NCI-H1694 (cell line): ENCODE results near the gene SLC40A1.

Experiments
- DNase-seq: peaks from one replicate; lab custom pipeline; 2025; lab: John Stamatoyannopoulos, UW

Gene SLC40A1

DNA sequence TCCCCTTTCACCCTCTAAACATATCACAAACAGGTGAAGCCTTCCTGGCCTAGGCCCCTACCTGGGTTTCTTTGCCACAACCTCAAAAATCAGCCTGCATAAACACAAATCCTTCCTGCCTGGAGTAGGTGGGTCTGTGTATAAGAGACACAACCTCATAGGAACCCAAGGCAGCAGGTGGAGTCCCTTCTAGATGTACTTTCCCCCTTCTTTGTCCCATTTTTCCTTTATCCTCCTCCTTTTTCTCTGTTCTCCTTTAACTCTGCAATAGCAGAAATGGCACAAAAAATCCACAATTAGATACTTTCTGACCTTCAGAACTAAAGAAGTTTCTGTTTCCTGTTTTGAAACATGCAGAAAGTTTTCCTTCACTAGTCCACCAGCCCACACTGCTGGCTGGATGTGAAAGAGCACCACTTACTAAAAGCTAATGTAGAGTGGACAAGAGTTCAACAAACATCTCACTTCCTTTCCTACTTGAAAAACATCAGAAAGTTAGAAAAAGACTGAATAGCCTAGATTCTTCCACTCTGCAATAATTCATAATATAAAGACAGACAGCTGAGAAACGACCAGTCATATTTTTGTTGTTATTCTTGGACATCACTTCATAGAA is 11.2 kb downstream of the SLC40A1 start:
- DNase-seq: no peak

DNA sequence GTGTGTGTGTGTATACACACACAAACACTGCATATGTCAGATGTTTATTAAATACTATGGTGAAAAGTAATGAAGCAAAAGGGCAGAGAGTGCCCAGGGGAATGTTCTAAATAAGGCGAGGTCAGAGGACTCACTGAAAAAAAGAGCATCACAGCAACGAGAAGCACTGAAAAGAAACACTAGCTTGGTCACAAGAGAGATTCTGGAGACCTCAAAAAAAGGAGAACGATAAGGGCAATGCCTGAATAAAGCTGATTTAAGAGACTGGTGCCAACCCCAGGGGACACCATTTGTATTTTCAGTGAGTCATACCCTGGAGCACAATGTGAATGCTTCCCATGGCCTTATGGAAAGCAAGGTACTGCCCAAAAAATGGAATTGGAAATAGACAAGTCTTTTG is 14.5 kb downstream of the SLC40A1 start:
- no peak for DNase-seq

DNA sequence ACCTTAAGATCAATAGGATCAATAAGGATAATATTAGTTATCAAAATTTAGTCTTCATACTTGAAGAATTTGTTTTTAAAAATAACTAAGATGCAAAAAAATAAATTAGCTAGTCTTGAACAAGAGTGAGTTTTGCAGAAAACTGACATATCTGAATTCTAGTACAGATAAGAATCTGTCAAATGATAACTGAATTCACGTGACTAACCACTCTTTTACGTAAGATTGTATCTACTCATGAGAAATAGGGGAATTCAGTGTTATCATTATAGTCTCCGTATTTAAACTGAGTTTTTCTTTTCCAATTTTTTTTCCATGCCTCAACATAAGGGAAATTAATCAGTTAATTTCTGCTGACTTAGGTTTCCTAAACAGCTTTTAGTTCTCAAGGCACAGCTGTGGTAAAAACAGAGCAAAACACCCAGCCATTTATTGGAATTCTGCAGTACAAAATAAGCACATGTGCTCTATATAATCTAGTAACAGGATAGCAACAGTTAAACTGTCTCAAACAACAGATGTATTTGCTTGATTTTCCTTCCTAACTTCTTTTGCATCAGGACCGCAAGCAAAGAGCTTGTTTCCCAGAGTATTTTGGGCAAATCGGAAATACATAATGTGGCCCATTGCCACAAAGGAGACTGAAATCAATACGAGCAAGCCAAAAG is 19.1 kb downstream of the SLC40A1 start:
- no peak for DNase-seq

DNA sequence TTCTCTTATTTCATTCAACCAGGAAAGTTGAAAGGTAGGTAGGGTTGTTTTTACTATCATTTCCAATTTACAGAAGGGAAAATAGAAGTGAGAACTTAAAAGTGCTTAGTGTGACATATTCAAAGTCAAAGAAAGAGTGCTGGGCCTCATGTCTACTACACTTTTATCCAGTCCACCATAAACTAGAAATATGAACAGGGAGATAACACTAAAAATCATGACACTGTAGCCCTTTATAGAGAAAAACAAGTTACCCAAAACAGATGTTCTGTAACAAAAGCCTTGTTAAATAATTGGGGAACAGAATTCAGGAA is 20.4 kb downstream of the SLC40A1 start:
- DNase-seq: no peak

- no peak for DNase-seq
Observed at GRCh38 chr2:189559579-189560272, 20.9 kb downstream of the SLC40A1 start.

DNA sequence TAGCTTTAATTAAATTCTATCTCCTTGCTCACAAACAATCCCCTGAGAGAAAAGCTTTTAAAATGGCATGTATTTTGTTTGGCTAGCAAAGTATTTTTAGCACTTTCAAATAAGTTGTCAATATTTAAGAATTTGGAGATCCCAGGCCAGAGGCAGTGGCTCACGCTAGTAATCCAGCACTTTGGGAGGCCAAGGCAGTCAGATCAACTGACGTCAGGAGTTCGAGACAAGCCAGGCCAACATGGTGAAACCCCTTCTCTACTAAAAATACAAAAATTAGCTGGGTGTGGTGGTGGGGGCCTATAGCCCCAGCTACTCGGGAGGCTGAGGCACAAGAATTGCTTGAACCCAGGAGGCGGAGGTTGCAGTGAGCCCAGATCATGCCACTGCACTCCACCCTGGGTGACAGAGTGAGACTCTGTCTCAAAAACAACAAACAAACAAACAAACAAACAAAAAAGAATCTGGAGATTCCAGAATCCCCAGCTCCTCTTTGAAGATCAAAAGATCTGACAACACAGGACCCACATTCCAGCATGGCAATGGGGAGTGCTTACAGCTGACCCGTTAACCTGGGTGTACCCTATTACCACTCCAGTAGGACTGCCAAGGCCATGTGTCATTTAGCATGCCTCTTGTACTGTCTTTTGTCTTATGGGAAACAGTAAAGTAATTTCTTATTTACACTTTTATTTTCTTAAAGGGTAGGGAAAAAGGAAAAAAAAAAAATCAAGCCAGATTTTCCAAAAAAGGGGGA is 21.9 kb downstream of the SLC40A1 start:
- DNase-seq: no peak

DNA sequence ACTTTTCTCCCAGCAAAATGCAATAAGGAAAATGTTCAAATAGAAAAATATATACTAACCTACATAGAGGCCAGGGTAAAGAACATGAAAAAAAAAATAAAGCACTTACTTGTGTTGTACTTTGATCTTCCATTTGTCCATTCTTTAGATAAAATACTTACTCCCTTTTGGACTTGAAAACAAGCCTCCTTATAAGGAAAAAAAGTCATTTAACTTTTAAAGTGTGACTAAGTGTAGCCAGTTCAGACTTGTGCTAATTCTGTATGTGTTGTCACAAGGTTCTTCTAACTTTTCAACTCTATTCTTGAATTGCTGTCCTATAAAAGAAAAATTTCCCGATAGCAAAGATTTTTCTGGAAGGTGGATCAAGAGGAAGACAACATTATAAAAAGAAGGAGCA is 23.2 kb downstream of the SLC40A1 start:
- DNase-seq: no peak

DNA sequence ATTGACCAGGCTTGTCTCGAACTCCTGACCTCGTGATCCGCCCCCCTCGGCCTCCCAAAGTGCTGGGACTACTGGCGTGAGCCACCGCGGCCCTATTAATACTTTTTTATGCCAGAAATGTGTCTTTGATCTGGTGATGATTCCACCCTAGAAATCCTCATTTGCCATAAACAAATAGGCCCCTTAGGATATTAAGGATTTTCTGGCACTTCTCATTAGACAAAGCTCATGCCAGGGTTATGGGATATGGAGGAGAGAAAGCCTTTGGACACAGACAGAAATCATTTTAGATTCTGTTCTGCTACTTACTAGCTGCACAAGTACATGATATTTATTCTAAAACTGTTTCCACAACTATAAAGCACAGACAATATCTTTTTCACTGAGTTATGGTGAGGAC is 24.1 kb downstream of the SLC40A1 start:
- DNase-seq: no peak

GRCh38 chr2:189555232-189555631 is 25.4 kb downstream of the SLC40A1 start:
- DNase-seq: no peak

DNA sequence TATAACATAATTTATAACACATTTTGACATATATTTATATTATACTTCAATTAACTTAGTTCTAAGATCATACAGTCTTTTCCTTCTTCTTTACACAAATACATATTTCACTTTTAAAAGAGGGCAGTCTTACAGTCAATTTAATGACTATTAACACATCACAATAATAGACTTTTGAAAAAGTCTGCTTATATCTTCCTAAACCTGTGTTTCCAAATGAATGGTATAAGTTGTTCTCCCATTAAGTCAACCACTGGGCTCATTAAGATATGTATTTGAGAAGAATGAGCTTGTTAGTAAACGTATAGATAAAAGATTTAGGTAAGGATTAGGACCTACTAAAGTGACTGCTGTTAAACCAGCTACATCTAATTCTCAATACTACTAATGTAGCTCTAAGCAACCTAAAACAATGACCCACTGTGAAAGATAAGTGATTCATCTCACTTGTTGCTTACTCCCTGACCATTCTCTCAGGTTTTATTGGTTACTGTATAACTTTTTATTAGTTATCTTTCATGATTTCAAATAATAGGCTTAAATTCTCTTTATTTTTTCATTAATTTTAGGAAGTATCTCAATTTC is 27.0 kb downstream of the SLC40A1 start:
- no peak for DNase-seq

DNA sequence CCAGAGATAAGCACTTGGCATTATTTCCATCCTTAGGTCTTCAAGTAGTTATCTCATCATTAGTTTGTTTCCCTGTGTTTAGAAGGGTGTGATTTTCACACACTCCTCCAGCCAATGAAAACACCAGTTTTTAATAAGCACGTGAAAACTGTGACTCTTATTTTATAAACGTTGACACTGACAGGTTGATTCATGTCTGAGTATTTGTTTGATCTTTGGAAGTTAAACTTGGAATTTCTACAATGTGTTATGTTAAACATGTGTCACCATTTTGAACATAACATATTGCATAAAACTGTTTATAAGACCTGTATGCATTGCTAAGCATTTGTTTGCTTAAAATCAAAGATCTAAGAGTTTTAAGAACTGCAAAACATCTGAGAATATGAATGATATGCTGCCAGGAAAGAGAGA is 27.6 kb downstream of the SLC40A1 start:
- DNase-seq: no peak

DNA sequence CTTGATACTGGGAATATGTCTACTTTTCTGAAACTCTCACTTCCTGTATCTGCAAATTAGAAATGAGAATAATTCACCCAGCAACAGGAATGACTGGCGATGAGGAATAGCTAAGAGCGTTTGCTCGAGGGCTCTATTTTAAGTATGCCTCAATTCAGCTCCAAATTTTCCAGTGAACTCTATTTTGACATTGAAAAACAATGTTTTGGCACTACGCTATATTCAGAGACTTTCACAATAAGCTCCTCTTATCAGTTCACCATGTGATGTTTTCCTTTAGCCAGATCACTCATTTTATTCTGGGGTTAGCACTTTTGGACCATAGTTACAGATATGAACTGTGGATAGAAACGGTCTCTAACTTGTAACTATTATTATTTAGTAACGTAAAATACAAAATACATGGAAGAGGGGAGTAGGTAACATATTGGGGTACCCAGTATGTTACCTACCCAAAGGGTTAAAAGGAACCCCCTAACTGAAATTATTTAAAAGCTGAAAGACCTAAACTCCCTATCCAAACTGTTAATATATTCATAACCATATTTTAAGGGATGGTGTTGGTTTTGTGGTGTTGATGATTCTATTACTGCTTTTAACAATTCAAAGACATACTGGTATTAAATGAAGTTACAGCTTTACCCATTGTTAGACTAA is 28.1 kb downstream of the SLC40A1 start:
- DNase-seq: no peak

DNA sequence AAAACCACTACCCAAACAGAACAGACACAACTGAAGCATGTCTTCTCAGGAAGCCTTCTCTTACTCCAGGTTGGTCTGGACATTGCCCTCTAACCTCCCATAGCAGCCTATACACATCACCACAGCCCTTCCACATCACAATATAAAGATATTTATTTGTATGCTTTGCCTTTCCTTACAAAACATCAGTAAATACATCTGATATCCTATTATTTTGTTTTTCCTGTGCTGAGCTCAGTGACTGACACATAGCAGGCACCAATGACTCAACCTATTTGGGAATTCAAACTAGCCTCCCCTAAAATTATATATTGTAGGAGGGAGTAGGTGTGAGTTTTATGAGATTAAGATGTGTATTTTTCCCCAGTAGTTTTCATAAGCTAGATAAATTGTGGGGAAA is 28.8 kb downstream of the SLC40A1 start:
- no peak for DNase-seq

DNA sequence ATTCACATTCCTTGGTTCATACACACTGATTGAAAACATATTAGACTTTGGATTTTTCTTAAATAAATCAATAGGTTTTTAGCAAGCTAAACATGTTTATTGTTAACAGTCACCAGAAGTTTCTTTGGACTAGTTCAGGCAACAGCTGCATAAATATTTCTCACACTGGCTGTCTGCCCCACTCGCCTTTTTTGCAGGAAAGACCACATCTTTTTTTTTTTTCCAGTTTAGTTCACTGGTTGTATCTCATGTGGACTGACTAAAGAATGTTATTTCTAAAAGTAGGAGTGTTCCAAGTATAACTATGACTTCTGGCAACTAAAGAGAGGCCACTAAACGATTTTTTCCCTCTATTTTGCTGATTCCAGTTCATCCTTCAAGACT is 31.1 kb downstream of the SLC40A1 start:
- no peak for DNase-seq

DNA sequence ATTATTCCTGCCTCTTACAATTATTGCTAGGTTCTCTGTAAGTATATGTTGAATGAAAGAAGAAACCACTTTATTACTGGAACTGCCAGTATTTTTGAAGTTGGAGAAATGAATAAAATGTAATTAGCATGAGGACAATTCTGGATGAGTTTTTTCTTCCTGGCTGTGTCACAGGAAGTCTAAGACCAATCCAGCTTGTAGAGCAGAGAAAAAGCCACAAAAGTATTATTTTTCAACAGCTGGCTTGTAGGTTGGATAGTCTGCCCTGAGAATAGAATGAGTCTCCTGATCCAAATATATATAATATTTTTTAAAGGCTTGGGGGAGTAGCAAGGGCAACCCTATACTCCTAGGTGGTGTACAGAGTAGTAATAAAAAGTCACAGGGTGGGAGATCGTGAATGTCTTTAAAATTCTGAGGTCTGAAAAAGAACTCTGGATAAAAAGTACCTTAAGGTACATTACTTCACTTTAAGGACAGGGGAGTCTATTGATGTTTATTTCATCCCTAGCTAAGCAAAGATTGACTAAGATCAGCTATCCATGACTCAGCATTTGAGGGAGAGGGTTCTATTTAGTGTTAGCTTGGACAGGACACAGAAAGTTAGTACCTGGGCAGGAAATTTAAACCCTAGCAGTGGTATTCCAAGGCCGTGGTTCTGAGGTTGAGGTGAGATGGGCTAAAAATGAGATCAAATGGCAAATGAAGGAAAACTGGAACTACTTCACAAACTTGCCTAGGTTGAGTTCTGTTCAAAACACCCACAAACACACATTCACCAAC is 31.7 kb downstream of the SLC40A1 start:
- DNase-seq: no peak

DNA sequence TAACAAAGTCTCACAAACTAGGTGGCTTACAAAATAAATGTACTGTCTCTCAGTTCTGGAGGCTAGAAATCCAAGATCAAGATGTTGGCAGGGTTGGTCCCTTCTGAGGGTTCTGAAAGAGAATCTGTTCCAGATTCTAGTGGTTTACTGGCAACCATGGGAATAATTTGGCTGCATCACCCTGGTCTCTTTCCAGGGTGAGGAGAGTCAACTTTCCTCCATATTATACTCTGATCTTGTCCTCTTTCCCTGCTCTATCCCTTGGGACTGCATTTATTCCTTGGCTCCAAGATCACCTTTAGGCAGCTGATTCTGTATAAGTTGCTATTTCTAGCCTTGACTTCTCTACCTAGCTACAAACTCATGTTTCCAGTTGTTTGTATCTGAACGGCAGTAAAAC is 35.2 kb downstream of the SLC40A1 start:
- DNase-seq: no peak

GRCh38 chr2:189544318-189545042 is 36.1 kb downstream of the SLC40A1 start:
- DNase-seq: no peak

- no peak for DNase-seq
Observed at GRCh38 chr2:189543367-189543766, 37.2 kb downstream of the SLC40A1 start.

DNA sequence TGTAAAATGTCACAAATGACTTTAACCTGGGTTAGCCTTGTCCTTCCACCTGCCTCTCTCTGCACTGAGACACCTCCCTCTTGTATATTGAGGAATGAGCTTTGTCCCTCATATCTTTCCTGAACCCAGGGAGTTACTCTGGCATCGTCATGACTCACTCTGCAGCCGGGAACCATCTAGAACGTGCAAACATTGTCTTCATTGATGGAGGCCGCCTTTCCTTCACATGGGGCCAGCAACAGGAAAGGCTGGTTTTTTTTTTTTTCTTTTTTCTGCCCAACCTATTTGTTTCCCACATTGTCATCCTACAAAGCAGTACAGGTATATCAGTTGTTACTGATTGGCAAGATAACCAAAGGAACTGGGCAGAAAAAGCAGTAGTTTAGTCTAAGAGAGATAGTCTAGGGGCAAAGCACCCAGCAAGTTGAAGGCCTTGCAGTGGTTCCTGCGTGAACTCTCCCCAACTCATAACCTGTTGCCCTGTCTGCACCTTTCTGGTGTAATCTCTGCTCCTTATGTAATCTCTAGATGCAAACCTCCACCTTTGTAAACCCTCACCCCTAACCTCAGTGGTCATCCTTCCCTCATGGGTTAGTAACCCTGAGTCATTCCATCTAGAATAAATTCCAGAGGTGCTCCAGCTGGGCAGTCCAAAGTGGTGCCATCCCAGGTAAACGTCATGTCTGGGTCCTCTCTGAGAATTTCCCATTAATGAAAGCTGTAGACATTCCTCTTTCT is 38.3 kb downstream of the SLC40A1 start:
- DNase-seq: no peak

- DNase-seq: no peak
Observed at GRCh38 chr2:189541591-189541990, 39.0 kb downstream of the SLC40A1 start.
